SIG-M5 treated with dmso at 0.1 percent for 504 hours (cell line): ENCODE results near the gene RNF135.
"Not testable (repeated sequence)": the region's sequence is repeated elsewhere in the genome, so short reads cannot be mapped to it uniquely, and the experiment has no call there.

ENCODE experiments used
- DNase-seq: peaks from one replicate; lab custom pipeline; 2025; ENCODE audit not compliant: unreplicated experiment; lab: John Stamatoyannopoulos, UW

Gene RNF135

DNA sequence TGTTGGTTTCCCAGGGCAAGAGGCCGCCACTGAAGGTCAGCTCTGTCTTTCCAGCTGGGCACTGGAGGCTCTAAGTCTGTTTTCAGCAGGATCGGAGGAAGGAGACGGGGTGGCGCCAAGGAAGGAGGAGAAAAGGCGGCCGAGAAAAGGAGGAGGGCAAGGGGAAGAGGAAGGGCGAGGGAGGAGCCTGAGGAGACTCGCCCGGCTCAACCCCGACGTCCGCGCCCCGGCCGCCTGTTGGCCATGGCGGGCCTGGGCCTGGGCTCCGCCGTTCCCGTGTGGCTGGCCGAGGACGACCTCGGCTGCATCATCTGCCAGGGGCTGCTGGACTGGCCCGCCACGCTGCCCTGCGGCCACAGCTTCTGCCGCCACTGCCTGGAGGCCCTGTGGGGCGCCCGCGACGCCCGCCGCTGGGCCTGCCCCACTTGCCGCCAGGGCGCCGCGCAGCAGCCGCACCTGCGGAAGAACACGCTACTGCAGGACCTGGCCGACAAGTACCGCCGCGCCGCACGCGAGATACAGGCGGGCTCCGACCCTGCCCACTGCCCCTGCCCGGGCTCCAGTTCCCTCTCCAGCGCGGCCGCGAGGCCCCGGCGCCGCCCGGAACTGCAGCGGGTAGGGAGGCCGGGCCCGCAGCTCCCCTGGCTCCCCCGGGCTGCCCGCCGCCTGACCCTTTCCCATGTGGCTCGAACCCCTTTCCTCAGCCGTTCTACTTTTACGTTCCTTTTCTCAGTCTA is at the start of gene RNF135:
TSS of gene RNF135 (plus strand) at position 209 of the 737 bp plus-strand sequence. CDS start at position 244, 35 bp downstream.
- peak; percentile 82 for DNase-seq

GRCh38 chr17:30921544-30922196 is 49.2 kb upstream of the RNF135 start, which contains the start of gene ADAP2:
ADAP2 (plus strand) TSS chr17:30921945; CDS start chr17:30922015, 70 bp downstream.
- DNase-seq = peak; percentile 69

GRCh38 chr17:30922235-30923030 is 48.4 kb upstream of the RNF135 start:
- no peak for DNase-seq

- DNase-seq = no peak
These were observed 46.5 kb upstream of the RNF135 start for GRCh38 chr17:30924341-30924740.

DNA sequence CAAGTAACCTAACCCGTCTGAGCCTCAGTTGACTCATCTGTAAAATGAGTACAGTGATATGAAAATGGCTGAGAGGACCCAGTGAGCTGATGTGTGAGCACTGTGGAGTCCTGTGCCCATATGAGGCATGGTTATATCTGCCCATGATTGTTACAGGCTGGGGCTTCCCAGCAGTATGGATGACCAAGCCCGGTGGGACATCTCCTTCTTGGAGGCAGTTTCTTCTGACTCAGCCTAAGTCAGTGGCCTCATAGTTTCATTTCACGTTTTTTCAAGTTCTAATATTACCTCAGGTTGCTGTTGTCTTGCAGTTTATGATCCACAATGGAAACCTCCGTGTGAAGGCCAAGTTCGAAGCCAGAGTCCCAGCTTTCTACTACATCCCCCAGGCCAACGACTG is 44.3 kb upstream of the RNF135 start:
- DNase-seq = peak; percentile 46

- no peak for DNase-seq
These were observed 43.1 kb upstream of the RNF135 start for GRCh38 chr17:30927756-30928155.

- DNase-seq = no peak
These were observed 42.3 kb upstream of the RNF135 start for GRCh38 chr17:30928584-30928983.

GRCh38 chr17:30929081-30929633 is 41.7 kb upstream of the RNF135 start:
- DNase-seq = no peak

GRCh38 chr17:30929861-30930260 is 41.0 kb upstream of the RNF135 start:
- DNase-seq = not testable (repeated sequence)

DNA sequence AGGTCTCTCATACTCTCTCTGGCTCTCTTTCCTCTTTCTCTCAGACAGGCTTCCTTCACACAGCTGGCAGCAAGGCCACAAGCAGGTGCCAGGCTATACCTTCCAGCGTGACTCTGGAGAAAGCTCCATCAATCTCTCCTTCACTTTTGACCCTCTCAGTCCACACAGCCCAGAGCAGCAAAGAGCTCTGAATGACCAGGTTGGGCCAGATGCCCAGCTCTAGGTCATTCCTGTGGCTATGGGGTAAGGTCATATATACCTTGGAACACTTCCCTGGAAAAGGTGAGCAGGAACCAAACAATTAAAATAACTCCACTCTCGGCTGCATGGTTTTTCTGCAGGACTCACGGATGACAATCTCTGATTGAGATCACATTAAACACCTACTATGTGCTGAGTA is 40.3 kb upstream of the RNF135 start:
- no peak for DNase-seq

DNA sequence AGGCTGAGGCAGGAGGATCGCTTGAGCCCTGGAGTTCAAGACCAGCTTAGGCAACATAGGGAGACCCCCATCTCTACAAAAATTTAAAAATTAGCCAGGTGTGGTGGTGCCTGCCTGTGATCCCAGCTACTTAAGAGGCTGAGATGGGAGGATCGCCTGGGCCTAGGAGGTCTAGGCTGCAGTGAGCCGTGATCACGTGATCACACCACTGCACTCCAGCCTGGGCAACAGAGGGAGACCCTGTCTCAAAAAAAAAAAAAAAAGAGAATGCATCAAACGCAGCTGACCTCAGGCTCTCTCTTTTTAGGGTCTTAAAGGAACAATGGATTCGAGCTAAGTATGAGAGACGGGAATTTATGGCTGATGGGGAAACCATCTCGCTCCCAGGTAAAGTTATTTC is 39.3 kb upstream of the RNF135 start:
- not testable (repeated sequence) for DNase-seq

DNA sequence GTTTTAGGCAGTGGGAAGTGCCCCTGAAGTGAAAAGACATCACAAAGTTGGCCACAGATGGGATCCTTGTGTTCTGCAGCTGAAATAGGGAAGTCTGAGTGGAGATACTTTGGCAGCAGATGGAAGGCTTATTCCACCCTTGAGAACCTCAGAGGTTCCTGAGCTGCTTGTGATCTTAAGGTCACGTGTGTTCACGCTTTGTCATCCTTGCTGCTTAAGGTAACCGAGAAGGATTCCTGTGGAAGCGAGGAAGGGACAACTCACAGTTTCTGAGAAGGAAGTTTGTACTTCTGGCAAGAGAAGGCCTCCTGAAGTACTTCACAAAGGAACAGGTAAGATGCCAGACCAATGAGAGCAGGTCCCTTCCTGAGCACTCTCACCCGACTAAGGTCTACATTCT is 36.9 kb upstream of the RNF135 start:
- no peak for DNase-seq

- no peak for DNase-seq
These were observed 31.7 kb upstream of the RNF135 start for GRCh38 chr17:30939051-30939689.

DNA sequence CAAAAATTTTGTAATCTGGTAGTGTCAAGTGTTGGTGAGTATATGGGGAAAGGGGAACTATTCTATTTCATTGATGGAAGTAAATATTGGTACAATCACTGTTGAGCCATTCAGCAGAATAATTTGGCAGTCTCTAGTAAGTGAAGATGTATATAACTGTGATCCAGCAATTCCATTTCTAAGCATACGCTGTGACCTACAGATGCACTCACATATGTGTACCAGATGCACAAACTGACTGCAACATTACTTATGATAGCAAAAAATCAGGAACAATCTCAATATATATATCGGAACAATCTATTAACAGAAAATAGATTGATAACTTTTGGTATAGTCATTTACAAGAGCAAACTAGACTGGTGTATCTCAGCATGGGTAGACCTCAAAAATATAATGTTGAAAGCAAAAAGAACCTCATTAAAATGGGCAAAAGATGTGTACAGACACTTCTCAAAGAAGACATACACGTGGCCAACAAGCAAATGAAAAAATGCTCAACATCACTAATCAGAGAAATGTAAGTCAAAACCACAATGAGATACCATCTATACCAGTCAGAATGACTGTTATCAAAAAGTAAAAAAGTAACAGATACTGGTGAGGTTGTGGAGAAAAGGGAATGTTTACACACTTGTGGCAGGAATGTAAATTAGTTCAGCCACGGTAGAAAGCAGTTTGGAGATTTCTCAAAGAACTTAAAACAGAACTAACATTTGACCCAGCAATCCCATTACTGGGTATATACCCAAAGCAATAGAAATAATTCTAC is 28.3 kb upstream of the RNF135 start:
- no peak for DNase-seq

DNA sequence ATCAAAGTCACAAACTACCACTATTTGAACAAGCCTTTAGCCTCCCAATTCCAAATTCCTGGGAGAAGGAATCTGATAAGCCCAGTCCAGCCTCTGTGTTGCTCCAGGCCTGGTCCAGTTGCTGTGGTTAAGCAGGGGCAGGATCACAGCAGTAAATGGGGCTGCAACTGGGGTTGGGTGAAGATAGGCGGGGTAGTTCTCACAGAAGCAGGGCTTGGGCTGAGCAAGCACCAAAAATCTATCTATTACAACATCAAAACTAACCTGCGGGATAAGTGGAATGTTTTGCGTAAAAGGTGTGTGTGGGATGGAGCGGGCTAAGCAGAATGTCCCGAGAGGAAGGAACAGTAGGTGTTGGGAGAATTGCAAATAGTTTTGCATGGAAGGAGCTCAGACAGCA is 23.0 kb upstream of the RNF135 start:
- no peak for DNase-seq

- DNase-seq = no peak
These were observed 20.6 kb upstream of the RNF135 start for GRCh38 chr17:30950189-30950588.

DNA sequence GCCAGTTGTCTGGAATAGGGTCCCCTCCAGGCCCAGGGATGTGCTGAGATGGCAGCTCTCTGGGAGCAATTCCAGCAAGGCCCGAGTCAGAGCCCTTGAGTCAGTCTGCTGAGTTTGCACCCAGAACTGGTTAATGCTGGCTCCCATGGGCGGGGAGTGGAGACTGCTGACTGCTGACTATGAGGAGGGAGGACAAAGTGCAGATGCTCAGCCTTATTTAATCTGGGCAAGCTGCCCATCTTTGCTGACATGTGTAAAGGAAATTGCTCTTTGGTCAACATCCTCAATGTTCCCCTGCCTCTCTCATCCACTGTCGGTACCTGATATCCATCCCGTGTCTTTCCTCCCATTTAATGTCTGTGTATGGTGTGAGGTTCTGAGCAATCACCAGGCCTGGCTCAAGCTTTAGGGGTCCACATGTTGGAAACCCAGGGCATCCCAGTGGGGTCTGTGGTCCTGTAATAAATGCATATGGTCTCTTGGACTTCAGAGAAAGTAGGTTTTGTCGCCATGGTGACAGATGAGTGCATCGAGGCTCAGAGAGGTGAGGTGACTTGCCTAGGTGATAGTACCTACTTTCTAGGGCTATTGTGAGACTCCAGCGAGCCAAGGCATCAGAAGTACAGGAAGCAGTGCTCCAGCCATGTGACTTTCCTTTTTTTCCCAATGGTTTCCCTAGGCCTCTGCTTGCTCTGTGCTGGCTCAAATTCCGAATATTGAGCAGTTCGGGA is 20.0 kb upstream of the RNF135 start:
- DNase-seq = no peak

GRCh38 chr17:30952638-30953393 is 18.0 kb upstream of the RNF135 start:
- DNase-seq = peak; percentile 61
